HL-60 (cell line): Measurements from ENCODE around the gene CNTF.
A peak's percentile ranks its signal among the peaks of the same experiment; 100 is the strongest.

ENCODE experiments used
- DNase-seq, 2 experiments: peaks; one replicate each; pipeline ENCODE4 v3.0.0-alpha.2; 2010 to 2020; ENCODE audit warnings: low read depth in 1 of 2, low spot score in 1 of 2
- H3K27ac ChIP-seq: fragments of 250-450 bp; sonication (Bioruptor Pico); replicated peaks from 2 replicates; pipeline ENCODE4 v1.5.1; 2020; ENCODE audit warnings: mild to moderate bottlenecking, moderate library complexity
- H3K27me3 ChIP-seq: fragments of 250-450 bp; sonication (Bioruptor Pico); 2 replicates; pipeline ENCODE4 v1.5.1; 2021; ENCODE audit warnings: mild to moderate bottlenecking, moderate library complexity; ENCODE audit not compliant: insufficient read depth, poor library complexity, severe bottlenecking
- H3K4me3 ChIP-seq: replicated peaks from 2 replicates; pipeline ENCODE4 v1.5.1; 2011; ENCODE audit warnings: mild to moderate bottlenecking, control low read depth, low read length; ENCODE audit not compliant: insufficient read depth
- GABPA ChIP-seq: IDR thresholded peaks from 2 replicates; pipeline ENCODE4 v1.6.1; 2012; ENCODE audit warnings: low read depth
- POLR2AphosphoS5 ChIP-seq: IDR thresholded peaks from 2 replicates; pipeline ENCODE4 v1.6.1; 2012; ENCODE audit warnings: low read depth
- SPI1 ChIP-seq: IDR thresholded peaks from 2 replicates; pipeline ENCODE4 v1.6.1; 2012; ENCODE audit warnings: low read depth, mild to moderate bottlenecking, borderline replicate concordance
- TF ChIP-seq, protein P1 (sequence below): IDR thresholded peaks from one replicate; pipeline ENCODE4 v1.5.1; 2011; ENCODE audit warnings: low read length, control low read depth, inconsistent platforms; ENCODE audit not compliant: insufficient read depth
- TF ChIP-seq, protein P2 (sequence below): IDR thresholded peaks from 2 replicates; pipeline ENCODE4 v1.6.1; 2012; ENCODE audit warnings: low read depth; ENCODE audit not compliant: insufficient replicate concordance

The CNTF gene

DNA sequence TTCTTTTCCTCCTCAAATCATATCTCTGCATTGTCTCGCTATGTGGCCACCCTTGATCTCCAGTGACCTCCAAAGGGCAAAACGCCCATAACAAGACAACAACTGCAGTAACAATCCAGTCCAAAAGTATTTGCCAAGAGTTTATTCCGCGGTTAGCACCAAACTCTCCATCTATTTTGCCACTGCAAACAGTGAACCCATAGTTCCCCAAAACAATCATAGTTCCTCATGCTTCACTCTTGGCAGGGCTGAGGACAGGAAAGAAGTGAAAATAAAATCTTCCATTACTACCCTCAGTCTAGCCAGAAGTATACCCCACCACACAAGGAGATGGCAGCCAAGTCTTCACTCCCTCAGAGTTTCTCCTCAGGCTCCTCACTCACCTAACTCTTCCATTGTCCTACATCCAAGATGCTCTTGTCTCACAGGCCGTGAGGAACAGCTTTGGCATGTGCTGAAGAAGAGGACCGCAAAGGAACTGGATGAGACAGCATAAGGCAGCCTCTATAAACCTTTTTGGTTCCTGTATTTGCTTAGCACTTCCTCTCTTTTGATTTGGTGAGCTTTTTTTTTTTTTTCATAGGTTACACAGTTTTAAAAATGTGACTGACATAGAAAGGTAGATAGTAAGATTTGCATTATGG, 47.0 kb upstream of the CNTF start, which contains the start of gene LPXN:
TSS of gene LPXN (minus strand) at position 480 of the 644 bp plus-strand sequence. CDS start at position 396, 84 bp downstream.
- DNase-seq: peak; percentile 76 to 86
- peak within 1 kb of the TSS; percentile 48 for H3K4me3 ChIP-seq

DNA sequence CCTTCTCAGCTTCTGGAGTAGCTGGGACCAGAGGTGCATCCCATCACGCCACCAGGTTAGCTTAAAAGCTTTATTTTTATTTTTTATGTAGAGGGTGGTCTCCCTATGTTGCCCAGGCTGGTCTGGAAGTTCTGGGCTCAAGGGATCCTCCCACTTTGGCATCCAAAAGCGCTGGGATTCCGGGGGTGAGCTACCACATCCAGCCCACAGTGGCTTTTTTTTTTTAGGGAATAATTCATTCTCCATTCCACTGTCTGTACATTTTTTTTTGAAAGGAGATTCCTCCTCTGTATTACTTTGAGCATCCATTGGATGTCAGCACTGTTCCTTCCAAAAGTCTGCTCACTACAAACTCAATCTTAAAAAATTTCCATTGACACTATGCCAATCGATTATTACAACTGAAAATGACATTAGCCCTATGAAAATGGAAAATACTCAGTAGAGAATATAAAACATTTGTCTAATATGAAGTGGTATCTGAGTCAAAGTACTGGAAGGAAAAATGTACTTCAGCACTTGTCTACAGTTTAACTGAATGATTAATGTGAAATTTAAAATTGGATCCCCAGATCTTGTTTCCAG, 45.5 kb upstream of the CNTF start:
- no peak for DNase-seq
- Histone ChIP-seq H3K4me3 (peak overlapping the region; percentile 46), H3K27ac (peak overlapping the region; percentile 100), H3K27me3 (no peaks in the 10 kb centered on the region)
- TF ChIP-seq GABPA (no peak), SPI1 (no peak), POLR2AphosphoS5 (no peak)
- TF ChIP-seq, protein P1, sequence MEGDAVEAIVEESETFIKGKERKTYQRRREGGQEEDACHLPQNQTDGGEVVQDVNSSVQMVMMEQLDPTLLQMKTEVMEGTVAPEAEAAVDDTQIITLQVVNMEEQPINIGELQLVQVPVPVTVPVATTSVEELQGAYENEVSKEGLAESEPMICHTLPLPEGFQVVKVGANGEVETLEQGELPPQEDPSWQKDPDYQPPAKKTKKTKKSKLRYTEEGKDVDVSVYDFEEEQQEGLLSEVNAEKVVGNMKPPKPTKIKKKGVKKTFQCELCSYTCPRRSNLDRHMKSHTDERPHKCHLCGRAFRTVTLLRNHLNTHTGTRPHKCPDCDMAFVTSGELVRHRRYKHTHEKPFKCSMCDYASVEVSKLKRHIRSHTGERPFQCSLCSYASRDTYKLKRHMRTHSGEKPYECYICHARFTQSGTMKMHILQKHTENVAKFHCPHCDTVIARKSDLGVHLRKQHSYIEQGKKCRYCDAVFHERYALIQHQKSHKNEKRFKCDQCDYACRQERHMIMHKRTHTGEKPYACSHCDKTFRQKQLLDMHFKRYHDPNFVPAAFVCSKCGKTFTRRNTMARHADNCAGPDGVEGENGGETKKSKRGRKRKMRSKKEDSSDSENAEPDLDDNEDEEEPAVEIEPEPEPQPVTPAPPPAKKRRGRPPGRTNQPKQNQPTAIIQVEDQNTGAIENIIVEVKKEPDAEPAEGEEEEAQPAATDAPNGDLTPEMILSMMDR: no peak

More for the DNA sequence above, 47.0 kb upstream of the CNTF start, which contains the start of gene LPXN:
- TF ChIP-seq, protein P1: no peak
- TF ChIP-seq SPI1 (peak; percentile 99), POLR2AphosphoS5 (peak; percentile 87)
- H3K27me3 ChIP-seq: no peaks in the 10 kb centered on the region
- H3K27ac ChIP-seq: peak within 1 kb of the TSS; percentile 100

DNA sequence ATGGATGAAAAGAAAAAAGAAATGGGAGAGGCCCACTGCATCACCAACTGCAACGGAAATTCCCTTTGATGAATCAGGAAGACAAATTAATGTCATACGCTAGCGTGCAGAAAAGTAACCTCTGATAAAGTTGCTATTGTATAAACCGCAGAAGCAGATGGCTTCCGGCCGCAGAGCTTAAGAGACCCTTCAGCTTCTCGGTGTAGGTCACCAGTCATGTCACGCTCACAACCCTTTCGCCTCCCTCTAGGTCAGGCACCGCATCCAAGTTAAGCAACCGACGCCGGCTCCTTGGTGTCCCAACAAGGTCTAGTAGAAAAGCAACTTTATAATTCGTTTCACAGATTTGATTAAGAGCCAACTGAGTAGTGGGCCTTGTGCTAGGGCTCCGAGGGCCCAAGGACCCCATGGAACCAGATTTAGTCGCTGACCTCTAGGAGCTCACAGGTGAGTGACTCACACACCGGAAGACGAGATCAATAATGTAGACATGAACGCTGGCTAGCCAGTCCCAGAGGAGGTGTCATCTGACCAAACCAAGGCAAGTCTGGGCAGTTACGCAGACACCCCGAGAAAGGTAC, 44.8 kb upstream of the CNTF start:
- peak; percentile 88 to 91 for DNase-seq
- Histone ChIP-seq H3K27me3 (no peaks in the 10 kb centered on the region), H3K27ac (peak overlapping the region; percentile 100), H3K4me3 (peak overlapping the region; percentile 46)
- TF ChIP-seq POLR2AphosphoS5 (peak; percentile 94), SPI1 (no peak)
- TF ChIP-seq, protein P2, sequence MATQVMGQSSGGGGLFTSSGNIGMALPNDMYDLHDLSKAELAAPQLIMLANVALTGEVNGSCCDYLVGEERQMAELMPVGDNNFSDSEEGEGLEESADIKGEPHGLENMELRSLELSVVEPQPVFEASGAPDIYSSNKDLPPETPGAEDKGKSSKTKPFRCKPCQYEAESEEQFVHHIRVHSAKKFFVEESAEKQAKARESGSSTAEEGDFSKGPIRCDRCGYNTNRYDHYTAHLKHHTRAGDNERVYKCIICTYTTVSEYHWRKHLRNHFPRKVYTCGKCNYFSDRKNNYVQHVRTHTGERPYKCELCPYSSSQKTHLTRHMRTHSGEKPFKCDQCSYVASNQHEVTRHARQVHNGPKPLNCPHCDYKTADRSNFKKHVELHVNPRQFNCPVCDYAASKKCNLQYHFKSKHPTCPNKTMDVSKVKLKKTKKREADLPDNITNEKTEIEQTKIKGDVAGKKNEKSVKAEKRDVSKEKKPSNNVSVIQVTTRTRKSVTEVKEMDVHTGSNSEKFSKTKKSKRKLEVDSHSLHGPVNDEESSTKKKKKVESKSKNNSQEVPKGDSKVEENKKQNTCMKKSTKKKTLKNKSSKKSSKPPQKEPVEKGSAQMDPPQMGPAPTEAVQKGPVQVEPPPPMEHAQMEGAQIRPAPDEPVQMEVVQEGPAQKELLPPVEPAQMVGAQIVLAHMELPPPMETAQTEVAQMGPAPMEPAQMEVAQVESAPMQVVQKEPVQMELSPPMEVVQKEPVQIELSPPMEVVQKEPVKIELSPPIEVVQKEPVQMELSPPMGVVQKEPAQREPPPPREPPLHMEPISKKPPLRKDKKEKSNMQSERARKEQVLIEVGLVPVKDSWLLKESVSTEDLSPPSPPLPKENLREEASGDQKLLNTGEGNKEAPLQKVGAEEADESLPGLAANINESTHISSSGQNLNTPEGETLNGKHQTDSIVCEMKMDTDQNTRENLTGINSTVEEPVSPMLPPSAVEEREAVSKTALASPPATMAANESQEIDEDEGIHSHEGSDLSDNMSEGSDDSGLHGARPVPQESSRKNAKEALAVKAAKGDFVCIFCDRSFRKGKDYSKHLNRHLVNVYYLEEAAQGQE: peak; percentile 53

DNA sequence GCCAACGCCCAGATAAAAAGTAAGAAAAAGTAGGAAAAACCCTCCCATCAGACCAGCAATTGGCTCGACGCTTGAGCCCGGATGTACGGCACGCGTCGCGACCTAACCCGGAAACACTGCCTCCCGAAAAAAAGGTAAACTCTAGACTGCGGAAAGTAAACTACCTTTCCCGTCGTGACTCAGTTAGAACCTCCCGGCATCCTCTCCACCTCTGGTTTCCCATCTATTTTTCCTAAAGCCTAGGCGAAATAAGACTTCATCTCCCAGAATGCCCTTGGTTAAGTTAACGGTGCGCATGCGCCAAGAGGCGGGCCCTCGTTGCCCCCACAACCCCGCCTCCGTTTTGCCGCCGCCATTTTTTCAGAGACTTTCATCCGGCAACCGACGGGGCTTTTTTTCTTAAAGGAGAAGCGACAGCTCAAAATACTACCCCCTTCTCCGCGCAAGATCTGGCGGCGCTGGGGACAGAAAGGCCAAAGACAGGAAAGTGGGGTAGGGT, 44.3 kb upstream of the CNTF start:
- TF ChIP-seq, protein P1: no peak
- TF ChIP-seq GABPA (peak; percentile 92), SPI1 (no peak), POLR2AphosphoS5 (no peak)
- TF ChIP-seq, protein P2: peak; percentile 31
- Histone ChIP-seq H3K4me3 (peak overlapping the region; percentile 46), H3K27ac (peak overlapping the region; percentile 100), H3K27me3 (no peaks in the 10 kb centered on the region)
- DNase-seq: peak; percentile 92 to 94
